PC-9 (cell line): Measurements from ENCODE around the gene UBE2H.

Experiments used
- CTCF ChIP-seq: fragments of 200-600 bp; sonication (generic); conservative IDR thresholded peaks from 2 replicates; pipeline ENCODE4 v1.6.1; 2017; ENCODE audit warnings: mixed run types, antibody characterized with exemption, mild to moderate bottlenecking, moderate library complexity
- EZH2 ChIP-seq: fragments of 200-600 bp; sonication (generic); IDR thresholded peaks from 2 replicates; pipeline ENCODE4 v1.8.0; 2017; ENCODE audit warnings: antibody characterized with exemption, low read depth

GRCh38 chr7:129845178-129845971 is 107.4 kb downstream of the UBE2H start:
- TF ChIP-seq EZH2 = no peak
- no peak for TF ChIP-seq CTCF
